Nasal cavity respiratory epithelium epithelial cell of viscerocranial mucosa (primary cell): ENCODE data around the gene SLC17A4. TPM values are rescaled to one million over a fixed set of nuclear protein-coding genes. Genes with fewer than 3 reads are reported as not detected.

ENCODE experiments used
- total RNA-seq: library from RNA; depleted of rRNA; stranded (reverse); fragments of >200 nt; gene quantifications from 2 replicates; pipeline ENCODE4 v1.2.3, GENCODE V29; 2014

SLC17A4 gene, protein sequence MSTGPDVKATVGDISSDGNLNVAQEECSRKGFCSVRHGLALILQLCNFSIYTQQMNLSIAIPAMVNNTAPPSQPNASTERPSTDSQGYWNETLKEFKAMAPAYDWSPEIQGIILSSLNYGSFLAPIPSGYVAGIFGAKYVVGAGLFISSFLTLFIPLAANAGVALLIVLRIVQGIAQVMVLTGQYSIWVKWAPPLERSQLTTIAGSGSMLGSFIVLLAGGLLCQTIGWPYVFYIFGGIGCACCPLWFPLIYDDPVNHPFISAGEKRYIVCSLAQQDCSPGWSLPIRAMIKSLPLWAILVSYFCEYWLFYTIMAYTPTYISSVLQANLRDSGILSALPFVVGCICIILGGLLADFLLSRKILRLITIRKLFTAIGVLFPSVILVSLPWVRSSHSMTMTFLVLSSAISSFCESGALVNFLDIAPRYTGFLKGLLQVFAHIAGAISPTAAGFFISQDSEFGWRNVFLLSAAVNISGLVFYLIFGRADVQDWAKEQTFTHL
- not detected in 2 replicates for total RNA-seq

DNA sequence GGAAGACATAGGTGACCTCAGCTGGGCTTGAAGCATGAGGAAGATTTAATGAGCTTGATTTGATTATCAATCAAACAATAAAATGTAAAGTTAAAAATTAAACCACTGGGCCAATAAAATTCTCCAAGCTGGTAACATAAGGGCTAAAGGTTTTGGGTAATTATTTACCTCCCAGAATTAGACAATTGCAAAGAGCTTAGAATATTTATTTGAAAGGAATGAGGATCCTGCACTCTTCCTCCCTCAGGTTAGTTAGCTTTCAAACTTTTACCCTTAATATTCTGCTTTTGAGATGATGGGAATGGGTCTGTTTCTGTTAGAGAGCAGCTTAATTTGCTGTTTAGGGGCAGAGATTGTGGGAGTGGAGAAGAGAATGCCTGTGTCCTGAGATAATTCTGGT, at the start of gene SLC17A4:
Gene SLC17A4, plus strand, starts transcription at position 208 of the 400 bp plus-strand sequence. CDS start 7,221 bp downstream, outside the sequence.

Other genes starting within 250 kb of the SLC17A4 start
- gene SCGN, start 102.5 kb upstream of the SLC17A4 start, total RNA-seq = not detected in 2 replicates
- gene SLC17A1, start 77.3 kb downstream of the SLC17A4 start, total RNA-seq = not detected in 2 replicates
- not detected in 2 replicates for gene SLC17A3, start 119.5 kb downstream of the SLC17A4 start, total RNA-seq
- not detected in 2 replicates for gene SLC17A2, start 175.9 kb downstream of the SLC17A4 start, total RNA-seq
- 4.8 and 8.6 TPM in 2 replicates for gene TRIM38, start 208.1 kb downstream of the SLC17A4 start, total RNA-seq